A204.1 (cell line): Measurements from ENCODE around the gene ZNF280A.
"Not testable (repeated sequence)": the region's sequence is repeated elsewhere in the genome, so short reads cannot be mapped to it uniquely, and the experiment has no call there.

Experiments used
- FAIRE-seq: peaks from 2 replicates; lab custom pipeline; 2012; peaks lifted over from hg19 to GRCh38; lab: Jason Lieb, UNC

Gene ZNF280A

DNA sequence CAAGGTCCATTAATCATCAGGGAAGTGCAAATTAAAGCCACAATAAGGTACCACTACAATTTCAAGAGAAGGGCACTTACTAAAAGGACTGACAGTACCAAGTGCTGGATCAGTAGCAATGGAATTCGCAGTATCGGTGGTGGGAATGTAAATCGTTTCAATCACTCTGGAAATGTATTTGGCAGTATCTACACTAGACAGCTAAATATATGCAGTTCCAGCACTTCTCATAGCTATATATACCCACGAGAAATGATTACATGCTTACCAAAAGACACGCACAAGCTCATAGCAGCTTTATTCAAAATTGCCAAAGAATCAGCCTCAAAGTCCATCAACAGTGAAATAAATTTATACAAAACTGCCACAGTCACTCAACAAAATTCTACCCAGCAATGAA is 7.1 kb downstream of the ZNF280A start:
- FAIRE-seq = no peak

DNA sequence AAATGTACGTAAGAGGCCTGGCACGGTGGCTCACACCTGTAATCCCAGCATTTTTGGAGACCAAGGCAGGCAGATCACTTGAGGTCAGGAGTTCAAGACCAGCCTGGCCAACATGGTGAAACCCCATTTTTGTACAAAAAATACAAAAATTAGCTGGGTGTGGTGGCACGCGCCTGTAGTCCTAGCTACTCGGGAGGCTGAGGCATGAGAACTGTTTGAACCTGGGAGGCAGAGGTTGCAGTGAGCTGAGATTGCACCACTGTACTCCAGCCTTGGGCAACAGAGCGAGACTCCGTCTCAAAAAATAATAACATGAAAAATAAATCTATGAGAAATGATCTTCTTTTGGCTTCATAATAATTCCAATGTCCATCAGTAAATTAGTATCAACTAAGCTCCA is 9.2 kb downstream of the ZNF280A start:
- not testable (repeated sequence) for FAIRE-seq

DNA sequence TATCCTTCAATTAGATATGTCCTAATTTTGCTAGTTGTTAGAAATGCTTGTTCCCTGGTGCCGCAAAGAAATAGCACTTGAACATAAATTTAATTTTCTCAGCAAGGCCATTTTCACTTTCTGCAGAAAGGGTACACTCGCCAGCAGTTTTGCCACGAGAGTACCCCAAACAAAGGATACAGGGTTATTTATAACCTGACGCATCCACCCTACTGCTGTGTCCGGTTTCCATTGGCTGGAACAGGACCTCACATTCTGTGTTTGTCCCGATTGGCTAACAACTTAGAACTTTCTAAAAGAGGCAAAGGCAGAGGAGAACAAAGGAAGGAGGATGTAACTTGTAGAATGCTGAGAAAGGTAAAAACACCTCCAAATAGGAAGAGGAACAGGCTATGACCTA is 10.2 kb downstream of the ZNF280A start:
- FAIRE-seq = not testable (repeated sequence)

DNA sequence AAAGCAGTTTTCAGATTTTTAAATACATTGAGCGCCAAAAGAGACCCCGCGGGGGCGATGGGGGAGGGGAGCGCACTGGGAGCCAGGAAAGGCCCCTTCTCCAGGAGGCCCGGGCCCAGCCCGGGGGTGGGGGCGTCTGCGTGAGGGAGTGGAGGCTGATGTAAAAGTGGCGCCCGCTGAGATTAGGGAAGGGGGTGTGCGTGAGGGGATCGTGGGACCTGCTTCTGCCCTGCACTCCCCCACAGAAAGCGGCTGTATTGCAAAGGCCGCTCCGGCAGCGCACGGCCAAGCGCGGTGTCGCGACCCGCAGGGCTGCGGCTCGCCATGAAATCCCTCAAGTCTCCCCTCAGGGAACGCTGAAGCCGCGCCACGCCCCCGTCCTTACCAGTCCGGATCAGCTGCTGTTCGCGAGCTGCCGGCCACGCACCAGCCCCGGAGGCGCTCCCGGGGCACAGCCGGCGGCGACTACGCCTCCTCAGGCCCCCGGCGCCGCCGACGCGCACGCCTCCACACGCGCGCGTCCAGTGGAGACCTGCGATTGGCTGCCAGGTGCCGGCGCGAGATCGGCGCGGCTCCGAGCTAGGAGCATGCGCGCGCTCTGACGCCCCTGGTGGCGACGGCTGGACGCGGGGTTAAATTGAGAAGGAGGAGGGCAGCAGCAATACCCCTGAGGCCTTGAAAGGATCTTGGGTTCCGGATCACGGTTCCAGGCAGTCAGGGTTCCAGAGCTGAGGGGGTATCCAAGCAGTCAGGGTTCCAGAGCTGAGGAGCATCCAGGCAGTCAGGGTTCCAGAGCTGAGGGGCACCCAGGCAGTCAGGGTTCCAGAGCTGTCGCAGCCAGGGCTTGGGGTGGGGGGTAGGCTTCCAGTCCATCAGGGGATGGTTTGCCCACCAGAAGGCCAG is 11.5 kb downstream of the ZNF280A start, which contains the start of gene ZNF280B:
Gene ZNF280B (minus strand): TSS at position 469 of the 903 bp plus-strand sequence. CDS start 19,344 bp downstream, outside the sequence.
- FAIRE-seq = no peak

DNA sequence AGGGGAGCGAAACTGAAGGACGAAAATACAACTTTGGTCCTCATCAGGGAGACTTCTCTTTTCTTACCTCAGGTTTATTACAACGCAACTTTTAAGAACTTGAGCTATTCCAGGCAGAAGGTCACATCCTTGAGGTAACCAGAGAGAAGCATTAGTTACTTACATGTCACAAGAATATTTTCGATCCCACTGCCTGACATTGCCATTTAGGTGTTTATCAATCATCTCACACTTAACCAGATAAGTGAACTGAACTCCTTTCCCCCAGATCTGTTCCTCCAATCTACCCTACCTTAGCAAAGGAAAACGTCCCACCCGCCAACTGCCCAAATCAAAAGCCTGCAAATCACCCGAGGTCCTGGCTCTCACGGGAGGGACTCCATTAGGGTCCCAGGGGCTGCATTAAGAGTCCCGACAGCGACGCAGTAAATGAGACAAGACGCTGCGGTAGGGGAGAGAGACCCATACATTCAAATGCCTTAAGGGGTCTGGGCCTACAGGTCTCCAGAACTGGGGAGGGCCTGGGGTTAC is 12.3 kb downstream of the ZNF280A start:
- FAIRE-seq = no peak

DNA sequence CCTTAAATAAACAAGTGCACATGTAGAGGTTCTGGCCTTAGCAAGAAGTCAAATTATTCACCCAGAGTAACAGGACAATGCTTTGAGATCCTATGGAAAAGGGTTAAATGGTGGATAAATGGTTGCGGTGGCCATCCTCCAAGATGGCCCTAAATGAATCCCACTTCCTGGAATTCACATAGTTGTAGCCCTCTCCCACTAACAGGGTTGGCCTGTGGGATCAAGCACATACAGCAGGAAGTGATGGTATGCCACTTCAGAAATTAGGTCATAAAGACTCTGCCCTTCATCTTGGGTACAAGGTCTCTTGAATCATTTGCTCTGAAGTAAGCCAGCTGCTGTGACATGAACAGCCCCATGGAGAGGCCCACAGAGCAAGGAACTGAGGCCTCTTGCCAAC is 13.3 kb downstream of the ZNF280A start:
- no peak for FAIRE-seq

DNA sequence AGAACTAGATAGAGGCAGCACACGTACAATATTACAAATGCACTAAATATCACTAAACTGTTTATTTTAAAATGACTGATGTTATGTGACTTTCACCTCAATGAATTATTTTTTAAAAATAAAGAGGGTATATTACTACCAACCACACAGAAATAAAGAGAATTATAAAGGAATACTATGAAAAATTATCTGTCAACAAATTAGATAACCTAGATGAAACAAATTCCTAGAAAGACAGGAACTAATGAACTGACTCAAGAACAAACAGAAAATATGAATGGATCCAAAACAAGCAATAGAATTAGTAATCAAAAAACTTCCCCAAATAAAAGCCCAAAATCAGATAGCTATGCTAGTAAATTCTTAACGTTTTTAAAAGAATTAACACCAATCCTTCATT is 21.8 kb downstream of the ZNF280A start:
- no peak for FAIRE-seq

DNA sequence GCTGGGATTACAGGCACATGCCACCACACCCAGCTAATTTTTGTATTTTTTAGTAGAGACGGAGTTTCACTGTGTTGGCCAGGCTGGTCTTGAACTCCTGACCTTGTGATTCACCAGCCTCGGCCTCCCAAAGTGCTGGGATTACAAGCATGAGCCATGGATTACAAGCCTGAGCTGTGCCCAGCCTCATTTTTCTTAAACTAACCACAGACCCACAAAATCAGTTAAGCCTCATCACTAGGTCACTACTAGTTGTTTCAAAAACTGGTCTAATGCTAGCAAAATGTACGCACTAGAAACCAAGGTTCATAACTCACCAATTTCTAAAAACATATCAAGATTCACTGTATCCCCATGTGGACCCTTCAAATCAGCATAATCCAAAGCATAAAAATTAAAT is 28.5 kb downstream of the ZNF280A start:
- FAIRE-seq = not testable (repeated sequence)

DNA sequence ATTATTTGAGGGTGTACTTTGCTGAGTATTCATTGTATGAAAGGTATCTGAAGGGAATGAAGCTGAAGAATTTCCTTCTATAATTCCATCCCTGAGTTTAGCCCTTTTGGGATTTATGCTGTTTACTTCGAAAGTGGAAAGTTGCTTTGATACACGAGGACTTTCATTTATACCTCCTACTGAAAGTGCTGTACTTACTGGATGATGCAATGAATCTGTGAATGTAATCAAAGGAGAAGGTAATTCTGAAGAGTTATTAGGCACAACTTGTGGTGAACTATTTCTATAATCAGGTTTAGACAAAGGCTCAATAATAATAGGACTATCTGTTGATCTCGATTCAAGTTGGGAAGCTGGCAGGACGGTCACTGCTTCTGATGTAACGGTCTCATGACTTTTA is 31.3 kb downstream of the ZNF280A start:
- no peak for FAIRE-seq

DNA sequence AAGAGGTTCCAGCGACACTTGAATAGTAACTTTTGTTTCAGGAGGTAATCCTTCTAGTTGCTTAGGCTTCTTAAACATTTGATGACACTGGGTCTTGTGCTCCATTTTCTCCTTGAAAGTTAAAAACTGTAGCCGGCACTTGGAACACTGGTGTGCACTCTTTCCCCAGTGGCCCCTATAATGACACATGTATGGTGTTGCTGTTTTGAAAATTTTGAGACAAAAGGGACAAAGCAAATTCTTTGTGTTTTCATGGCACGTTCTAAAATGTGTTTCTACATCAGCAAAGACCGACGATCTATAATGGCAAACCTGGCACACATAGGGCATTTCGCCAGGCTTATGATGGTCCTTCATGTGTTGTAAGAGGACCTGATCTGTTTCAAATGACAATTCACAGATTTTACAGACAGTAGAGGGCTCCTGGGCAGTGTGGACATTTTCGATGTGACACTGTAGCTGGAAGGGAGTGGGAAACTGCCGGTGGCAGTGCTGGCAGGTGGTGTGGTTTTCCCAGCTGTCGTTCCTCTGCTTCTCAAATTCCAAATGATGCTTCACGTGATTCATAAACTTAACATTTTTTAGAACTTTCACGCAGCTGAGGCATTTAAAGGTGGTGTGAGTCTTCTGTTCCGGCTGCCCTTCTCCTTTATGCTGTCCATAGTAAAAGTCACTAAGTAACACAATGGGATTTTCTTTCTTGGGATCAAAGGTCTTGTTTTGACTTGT is 32.0 kb downstream of the ZNF280A start:
- no peak for FAIRE-seq

DNA sequence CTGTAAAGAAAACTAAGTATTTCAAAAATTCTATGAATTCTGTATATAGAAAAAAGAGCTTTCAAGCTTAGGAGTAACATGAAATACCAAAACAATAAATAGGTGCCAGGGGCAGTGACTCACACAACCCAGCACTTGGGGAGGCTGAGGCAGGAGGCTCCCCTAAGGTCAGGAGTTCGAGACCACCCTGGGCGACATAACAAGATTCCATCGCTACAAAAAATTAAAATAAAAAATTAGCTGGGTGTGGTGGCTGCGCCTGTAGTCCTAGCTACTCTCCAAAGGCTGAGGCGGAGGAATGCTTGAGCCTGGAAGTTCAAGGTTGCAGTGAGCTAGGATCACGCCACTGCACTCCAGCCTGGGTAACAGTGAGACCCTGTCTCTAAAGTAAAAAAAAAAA is 33.0 kb downstream of the ZNF280A start:
- FAIRE-seq = no peak

DNA sequence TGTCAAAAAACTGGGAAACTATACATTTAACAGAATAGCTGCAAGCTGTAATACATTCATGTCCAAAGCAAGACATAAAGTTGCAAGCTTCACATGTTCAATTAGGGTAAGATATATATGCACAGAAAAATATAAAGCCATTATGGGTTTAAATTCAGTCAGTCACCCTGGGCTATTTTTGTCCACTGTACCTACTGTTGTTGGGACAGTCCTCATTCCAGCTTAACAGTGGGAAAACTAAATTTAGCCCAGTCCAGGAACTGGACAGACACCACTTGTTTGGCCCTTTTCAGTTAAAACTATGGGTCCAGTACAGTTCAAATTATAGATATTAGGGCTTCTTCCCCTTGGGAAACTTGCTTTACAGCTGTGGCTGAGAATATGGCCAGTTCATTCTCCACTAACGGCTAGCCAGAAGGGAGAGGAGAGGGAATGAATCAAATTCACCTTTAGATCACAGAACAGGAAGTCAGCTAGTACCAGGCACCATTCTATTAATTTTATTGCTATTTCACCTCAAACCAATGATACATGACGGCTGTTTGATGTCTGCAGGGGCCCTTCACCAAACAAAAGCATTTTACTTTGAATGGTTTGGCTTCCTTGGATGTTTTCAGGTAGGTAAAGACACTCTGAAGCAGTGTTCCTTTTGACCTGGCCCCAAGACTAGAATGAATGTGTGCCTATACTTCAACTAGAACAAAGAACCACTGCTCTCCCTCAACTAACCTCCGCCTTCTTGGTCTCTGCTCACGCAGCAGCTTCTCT is 33.8 kb downstream of the ZNF280A start:
- no peak for FAIRE-seq

DNA sequence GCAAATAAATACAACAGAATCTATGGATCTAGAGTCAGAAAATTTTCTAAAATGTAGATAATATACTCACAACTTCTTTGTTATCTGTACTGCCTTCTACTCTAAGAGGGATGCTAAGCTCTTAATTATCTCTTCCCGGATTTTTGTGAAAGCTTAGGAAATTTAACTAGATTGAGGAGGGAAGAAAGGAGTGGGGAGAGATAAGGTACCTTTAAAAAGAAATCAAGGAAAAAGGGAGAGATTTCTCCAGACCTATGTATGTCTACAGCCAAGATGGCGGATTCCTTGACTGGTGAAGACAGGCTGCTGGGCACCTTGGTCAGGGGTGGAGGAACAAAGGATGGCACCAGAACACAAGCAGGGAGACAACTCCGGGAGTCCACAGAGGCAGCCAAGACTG is 34.5 kb downstream of the ZNF280A start:
- FAIRE-seq = no peak

DNA sequence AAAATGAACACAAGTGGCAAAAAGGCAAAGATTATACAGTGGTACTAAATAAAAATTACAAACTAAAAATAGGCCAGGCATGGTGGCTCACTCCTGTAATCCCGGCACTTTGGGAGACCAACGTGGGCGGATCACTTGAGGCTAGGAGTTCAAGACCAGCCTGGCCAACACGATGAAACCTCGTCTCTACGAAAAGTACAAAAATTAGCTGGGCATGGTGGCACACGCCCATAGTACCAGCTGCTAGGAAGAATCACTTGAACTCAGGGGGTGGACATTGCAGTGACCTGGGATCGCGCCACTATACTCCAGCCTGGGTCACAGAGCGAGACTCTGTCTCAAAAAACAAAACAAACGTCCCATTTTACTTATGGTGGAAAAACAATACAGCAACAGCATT is 36.0 kb downstream of the ZNF280A start:
- no peak for FAIRE-seq

DNA sequence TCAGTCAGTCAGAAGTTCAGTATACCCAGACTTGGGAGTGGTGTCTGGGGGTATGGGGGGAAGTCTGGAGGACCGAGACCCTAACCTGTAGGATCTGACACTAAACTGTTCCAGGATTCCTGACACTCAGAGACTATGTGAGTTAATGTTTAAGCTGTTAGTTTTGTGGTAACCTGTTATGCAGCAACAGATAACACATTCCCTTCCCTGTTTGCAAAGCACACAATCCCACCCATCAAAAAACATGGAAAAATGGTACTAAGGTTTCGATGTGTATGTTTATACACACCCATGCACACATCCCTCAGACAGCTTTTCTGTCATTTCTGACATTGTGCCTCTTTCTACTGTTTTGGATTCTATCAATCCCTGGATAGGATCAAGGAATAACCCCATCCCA is 39.1 kb downstream of the ZNF280A start:
- no peak for FAIRE-seq

DNA sequence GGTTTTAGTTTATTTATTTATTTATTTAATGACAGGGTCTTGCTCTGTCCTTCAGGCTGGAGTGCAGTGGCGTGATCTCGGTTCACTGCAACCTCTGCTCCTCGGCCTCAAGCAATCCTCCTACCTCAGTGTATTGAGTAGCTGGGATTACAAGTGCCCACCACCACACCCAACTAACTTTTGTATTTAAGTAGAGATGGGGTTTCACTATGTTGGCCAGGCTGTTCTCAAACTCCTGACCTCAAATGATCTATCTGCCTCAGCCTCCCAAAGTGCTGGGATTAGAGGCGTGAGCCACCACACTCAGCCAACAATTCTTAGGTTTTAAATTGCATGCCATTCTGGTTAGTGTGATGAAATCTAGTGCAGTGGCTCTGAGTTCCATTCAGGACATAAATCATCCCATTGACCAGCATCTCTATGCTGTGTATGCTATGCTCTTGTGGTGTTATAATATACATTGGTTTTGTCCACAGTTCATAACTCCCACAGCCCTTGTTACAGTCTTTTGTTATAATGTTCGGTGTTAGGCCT is 40.0 kb downstream of the ZNF280A start:
- FAIRE-seq = no peak

DNA sequence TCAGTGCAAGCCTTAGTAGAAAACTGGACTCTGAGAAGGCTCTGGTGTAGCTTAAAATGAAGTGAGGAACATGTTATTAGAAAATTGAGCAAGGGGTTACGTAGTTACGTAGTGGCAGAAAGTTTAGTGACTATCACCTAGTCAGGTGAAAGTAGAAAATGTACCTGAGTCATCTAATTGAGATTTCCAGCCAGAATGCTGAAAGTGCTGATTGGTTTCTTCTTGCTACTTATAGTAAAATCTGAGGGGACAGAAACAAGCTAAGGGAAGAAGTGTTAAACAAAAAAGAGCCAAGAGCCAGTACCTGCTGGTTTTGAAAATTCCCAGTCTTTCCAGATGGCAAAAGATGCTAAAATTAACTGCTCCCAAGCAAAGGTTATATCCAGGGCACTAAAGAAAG is 41.0 kb downstream of the ZNF280A start:
- FAIRE-seq = no peak

DNA sequence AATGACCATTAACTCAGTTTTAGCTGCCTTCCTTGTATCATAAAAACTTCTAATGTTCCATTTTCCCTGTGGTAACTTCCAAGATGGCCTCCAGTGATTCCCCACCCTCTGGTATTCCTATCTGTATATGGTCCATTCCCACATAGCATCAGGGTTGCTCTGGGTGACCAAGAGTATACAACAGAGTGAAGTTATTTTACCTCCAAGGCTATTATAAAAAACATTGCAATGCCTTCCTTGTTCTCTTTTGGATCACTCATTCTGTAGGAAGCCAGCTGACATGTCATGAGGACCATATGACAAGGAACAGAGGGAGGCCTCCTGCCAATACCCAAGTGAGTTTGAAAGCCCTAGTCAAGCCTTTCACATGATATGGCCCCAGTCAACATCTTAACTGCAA is 41.6 kb downstream of the ZNF280A start:
- FAIRE-seq = no peak

DNA sequence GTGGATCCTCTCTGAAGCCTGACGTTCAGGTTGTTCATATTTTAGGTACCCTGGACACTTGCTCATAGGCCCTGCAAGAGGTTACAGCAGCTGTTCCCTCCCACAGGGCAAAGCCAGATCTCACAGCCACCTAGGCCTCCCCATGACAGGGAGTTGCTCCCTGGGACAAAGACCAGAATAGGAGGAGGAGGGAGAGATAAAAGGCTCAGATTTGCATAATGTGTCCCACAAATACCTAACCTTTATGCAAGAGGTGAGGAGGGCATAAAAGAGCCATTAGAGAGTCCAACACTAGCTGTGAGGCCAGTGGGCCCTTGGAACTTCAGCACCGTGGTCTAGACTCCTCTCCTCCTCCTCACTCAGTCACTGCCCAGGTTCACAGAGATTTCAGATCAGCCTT is 45.3 kb downstream of the ZNF280A start:
- FAIRE-seq = no peak

DNA sequence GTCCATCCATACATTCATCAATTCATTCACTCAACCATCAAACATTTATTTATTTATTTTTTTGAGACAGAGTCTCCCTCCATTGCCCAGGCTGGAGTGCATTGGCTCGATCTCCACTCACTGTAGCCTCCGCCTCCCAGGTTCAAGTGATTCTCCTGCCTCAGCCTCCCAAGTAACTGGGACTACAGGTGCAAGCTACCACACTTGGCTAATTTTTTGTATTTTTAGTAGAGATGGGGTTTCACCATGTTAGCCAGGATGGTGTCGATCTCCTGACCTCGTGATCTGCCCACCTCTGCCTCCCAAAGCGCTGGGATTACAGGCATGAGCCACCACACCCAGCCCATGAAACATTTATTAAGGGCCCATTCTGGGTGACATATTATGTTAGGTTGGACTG is 49.0 kb downstream of the ZNF280A start:
- not testable (repeated sequence) for FAIRE-seq

DNA sequence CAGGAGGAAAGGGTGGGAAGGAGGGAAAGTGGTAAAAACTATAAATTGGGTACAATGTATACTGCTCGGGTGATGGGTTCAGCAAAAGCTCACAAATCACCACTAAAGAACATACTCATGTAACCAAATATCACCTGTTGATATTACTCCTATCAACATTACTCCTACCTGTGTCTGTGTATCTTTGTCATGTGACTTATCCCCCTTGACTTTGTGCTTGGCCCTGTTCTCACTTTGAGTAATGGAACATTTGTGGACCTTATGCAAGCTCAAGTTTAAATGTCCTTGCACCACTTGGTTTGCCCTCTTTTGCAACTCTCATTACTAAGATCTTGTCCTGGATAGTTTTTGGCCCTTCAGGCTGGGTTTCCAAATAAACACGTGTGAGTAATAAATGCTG is 50.5 kb downstream of the ZNF280A start:
- no peak for FAIRE-seq

DNA sequence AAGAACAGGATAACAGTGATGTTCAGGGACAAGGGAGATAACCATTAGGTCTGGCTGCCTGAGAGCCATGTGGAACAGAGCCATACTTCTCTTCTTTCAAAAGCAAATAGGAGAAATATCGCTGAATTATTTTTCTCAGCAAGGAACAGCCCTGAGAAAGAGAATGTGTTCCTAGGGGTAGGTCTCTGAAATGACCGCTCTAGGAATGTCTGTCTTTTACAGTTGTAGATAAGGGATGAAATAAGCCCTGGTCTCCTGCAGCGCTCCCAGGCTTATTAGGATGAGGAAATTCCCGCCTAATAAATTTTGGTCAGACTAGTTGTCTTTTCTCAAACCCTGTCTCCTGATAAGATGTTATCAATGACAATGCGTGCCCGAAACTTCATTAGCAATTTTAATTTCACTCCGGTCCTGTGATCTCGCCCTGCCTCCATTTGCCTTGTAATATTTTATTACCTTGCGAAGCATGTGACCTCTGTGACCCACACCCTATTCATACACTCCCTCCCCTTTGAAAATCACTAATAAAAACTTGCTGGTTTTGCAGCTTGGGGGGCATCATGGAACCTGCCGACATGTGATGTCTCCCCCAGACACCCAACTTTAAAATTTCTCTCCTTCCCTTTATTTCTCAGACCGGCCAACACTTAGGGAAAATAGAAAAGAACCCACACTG is 51.1 kb downstream of the ZNF280A start:
- not testable (repeated sequence) for FAIRE-seq
